Right lobe of liver (tissue), 6 donors: ENCODE measurements around the gene TRAPPC12. TPM values are rescaled to one million over a fixed set of nuclear protein-coding genes. Genes with fewer than 3 reads are reported as not detected.

Source experiments
- ATAC-seq, 4 donors: fragments of 200-7000 bp; cut with Tn5 transposase; one replicate each; pipeline ENCODE4 v1.9.1; 2020; ENCODE audit warnings: mild to moderate bottlenecking in 4 of 4, moderate library complexity in 4 of 4
- DNase-seq, 3 donors: peaks; one replicate each; pipeline ENCODE4 v3.0.0-alpha.2; 2020
- H3K27ac ChIP-seq, 3 donors: fragments of 200-600 bp; one replicate each; pipeline ENCODE4 v1.8.0; 2022
- H3K27me3 ChIP-seq, 2 donors: fragments of 200-600 bp; one replicate each; pipeline ENCODE4 v1.8.0; 2022
- H3K36me3 ChIP-seq, 4 donors: fragments of 200-600 bp; sonication (generic) in 1 of 4; one replicate each; pipeline versions ENCODE4 v1.5.1 to v1.8.0; 2017 to 2022; ENCODE audit warnings: control low read depth in 1 of 4
- H3K4me1 ChIP-seq, 4 donors: fragments of 200-600 bp; sonication (generic) in 1 of 4; one replicate each; pipeline versions ENCODE4 v1.5.1 to v1.8.0; 2017 to 2022; ENCODE audit warnings: control low read depth in 1 of 4
- H3K4me3 ChIP-seq, 3 donors: fragments of 200-600 bp; one replicate each; pipeline ENCODE4 v1.8.0; 2022
- H3K9me3 ChIP-seq, 4 donors: fragments of 200-600 bp; sonication (generic) in 1 of 4; one replicate each; pipeline versions ENCODE4 v1.5.1 to v1.8.0; 2017 to 2022; ENCODE audit warnings: control low read depth in 1 of 4
- POLR2A ChIP-seq: fragments of 450-650 bp; IDR thresholded peaks from one replicate; pipeline ENCODE4 v1.6.1; 2017; ENCODE audit warnings: antibody characterized with exemption, mild to moderate bottlenecking
- WGBS: methylation state at CpG from one replicate; pipeline ENCODE4 v1.1.6; 2018; ENCODE audit warnings: low coverage, low lambda C conversion rate; ENCODE audit not compliant: insufficient coverage; ENCODE audit errors: missing lambda C conversion rate; 5-methylcytosine and 5-hydroxymethylcytosine counted together
- intact Hi-C, 2 donors: fragments of 100-400 bp; cut with DNase I; formaldehyde crosslinking; loops; one replicate each; pipeline versions ENCODE4 v1.11.2 to v1.14.1; 2022
- total RNA-seq, 6 experiments: library from RNA; depleted of rRNA in 2 of 6; stranded (reverse); fragments of >200 nt in 2 of 6; fragmentation: NEBNext Ultra II Directional in 3 of 6; extraction: Animal tissue kit (Norgen Biotek cat#: 25700) in 3 of 6; gene quantifications; one replicate each; pipeline versions ENCODE4 v1.1.0 to v1.2.4, GENCODE V29; 2016 to 2023
- TF ChIP-seq, protein P1 (sequence below), 4 donors: fragments of 200-600 bp in 3 of 4; fragments of 450-650 bp in 1 of 4; IDR thresholded peaks; one replicate each; pipeline versions ENCODE4 v1.5.1 to v1.8.0; 2016 to 2022; ENCODE audit warnings: antibody characterized with exemption in 4 of 4, mild to moderate bottlenecking in 2 of 4
- donor health status: DM: no; HTN: yes; CAD: no.
- donor health status: DM: no; HTN: no; CAD: no.
- donor health status: DM: no; HTN: no; CAD: no.
- donor health status: DM: no; HTN: yes; CAD: no.
- donor health status: DM: no; HTN: yes; CAD: no.

TRAPPC12 gene
- total RNA-seq, 6 experiments from 2014 or later = 39.2 to 92.4 (median 47.8) TPM

DNA sequence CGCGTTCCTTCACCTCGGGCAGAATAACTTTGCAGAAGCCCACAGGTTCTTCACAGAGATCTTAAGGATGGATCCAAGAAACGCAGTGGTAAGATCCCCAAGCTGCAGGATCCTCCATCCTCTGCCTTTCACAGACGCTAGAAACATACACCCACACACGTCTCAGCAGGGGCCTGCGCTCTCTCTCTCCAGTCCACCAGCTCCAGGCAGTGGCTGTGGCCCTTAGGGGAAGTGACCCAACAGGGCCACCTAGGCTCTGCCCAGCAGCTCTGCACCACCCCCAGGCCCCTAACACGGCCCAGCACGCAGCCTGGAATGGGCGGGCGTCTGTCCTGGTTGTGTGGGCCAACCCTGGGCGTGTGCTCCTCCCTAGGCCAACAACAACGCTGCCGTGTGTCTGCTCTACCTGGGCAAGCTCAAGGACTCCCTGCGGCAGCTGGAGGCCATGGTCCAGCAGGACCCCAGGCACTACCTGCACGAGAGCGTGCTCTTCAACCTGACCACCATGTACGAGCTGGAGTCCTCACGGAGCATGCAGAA is 99.4 kb downstream of the TRAPPC12 start:
- no peaks in the 10 kb centered on the region for H3K27me3 ChIP-seq
- H3K36me3 ChIP-seq = peaks cover 0 to 9% (median 3%) of the 10 kb centered on the region in 4 donors
- H3K4me1 ChIP-seq = peaks cover 0 to 13% (median 4%) of the 10 kb centered on the region in 4 donors
- DNase-seq (no peak), ATAC-seq (no peak)
- H3K4me3 ChIP-seq = no peak overlapping the region
- 100% methylated on average over 1 of the region's 19 CpGs for WGBS
- intact Hi-C loops = no loop called here
- no peaks in the 10 kb centered on the region for H3K9me3 ChIP-seq
- H3K27ac ChIP-seq = no peak overlapping the region
- no peak for TF ChIP-seq POLR2A
- TF ChIP-seq, protein P1, sequence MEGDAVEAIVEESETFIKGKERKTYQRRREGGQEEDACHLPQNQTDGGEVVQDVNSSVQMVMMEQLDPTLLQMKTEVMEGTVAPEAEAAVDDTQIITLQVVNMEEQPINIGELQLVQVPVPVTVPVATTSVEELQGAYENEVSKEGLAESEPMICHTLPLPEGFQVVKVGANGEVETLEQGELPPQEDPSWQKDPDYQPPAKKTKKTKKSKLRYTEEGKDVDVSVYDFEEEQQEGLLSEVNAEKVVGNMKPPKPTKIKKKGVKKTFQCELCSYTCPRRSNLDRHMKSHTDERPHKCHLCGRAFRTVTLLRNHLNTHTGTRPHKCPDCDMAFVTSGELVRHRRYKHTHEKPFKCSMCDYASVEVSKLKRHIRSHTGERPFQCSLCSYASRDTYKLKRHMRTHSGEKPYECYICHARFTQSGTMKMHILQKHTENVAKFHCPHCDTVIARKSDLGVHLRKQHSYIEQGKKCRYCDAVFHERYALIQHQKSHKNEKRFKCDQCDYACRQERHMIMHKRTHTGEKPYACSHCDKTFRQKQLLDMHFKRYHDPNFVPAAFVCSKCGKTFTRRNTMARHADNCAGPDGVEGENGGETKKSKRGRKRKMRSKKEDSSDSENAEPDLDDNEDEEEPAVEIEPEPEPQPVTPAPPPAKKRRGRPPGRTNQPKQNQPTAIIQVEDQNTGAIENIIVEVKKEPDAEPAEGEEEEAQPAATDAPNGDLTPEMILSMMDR (IDR thresholded peaks at IDR 0.05) = no peak

DNA sequence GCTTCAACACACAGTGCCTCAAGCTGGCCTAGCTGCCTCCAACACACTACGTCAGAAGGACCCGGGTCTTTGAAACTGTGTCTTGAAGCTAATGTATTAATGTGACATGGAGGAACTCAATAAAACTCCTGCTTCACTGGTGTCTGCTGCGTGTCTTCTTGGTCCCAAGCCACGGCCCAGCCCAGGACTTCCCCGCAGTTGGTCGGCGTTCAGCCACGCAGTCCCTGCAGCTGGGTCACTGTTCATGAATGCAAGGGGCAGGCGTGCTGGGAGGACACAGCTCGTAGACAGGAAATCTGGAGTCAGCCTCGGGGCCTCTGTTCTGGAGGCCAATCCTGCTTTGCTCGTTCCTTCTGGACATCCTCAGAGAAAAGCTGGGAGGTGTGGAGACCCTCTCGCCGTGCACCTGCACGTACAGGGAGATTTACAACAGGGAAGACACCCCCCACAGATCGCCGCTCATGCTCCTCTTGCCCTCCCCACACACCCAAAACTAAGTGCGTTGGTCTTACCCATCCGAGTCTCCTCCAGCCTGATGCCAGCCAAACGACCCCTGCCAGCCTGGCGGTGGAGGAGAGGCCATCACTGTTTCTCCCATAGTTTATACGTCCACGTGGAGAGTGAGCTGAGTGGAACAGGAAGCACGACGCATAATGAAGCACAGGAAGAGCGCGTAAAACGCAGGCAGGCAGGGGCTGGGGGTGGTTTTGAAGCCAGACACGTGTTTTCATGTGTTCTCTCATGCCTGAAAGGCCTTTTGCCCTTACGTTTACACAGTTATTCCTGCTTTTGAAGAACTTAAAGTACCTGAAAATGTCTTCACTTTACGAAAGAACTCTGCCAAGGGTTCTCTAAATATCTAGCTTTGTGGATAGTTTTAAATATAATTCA is 100.2 kb downstream of the TRAPPC12 start:
- intact Hi-C loops = no loop called here
- ATAC-seq (no peak), DNase-seq (no peak)
- Histone ChIP-seq H3K9me3 (no peaks in the 10 kb centered on the region), H3K4me1 (peaks cover 0 to 13% (median 4%) of the 10 kb centered on the region in 4 donors), H3K27ac (no peak overlapping the region), H3K36me3 (peaks cover 0 to 8% (median 3%) of the 10 kb centered on the region in 4 donors), H3K4me3 (no peak overlapping the region), H3K27me3 (no peaks in the 10 kb centered on the region)
- TF ChIP-seq POLR2A = no peak
- TF ChIP-seq, protein P1 (IDR thresholded peaks at IDR 0.05) = no peak
- 81% methylated on average over 15 of the region's 31 CpGs for WGBS

DNA sequence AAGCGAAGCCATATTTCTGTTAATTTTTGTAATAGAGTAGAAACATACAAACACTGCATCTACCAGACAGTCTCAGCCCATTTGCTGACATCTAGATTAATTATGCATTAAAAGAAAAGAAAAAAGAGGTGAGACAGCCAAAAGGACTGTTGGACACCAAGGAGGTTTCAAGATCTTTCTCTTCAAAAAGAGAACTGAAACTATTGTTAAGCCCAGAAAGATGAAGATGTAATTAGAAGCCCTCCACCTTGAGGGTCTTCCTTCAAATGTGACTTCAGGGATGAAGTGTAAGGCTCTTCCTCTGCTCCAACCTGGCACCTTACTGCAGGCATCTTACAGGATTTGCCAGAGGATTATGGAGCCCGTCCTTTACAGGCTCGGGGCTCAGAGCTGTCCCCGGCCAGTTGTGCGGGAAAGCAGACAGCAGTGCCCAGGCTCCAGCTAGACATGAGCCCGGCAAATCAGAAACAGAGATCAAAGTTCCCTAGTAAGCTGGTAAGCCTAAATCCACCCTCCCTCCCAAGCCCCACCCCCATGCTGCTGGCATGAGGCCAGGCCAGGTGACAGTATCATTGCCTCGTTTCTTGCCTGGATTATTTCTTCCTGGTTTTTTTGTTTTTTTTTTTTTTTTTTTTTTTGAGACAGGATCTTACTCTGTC is 101.0 kb downstream of the TRAPPC12 start:
- DNase-seq (peak; percentile 87 to 91 (median 91)), ATAC-seq (peak; percentile 84 to 98 (median 94))
- no peak overlapping the region for H3K27ac ChIP-seq
- intact Hi-C loops = no loop called here
- WGBS = 25% methylated on average over 4 of the region's 7 CpGs
- H3K36me3 ChIP-seq = peaks cover 0 to 8% (median 3%) of the 10 kb centered on the region in 4 donors
- H3K4me3 ChIP-seq = no peak overlapping the region
- H3K27me3 ChIP-seq = no peaks in the 10 kb centered on the region
- H3K9me3 ChIP-seq = no peaks in the 10 kb centered on the region
- peaks cover 0 to 13% (median 4%) of the 10 kb centered on the region in 4 donors for H3K4me1 ChIP-seq
- no peak for TF ChIP-seq POLR2A
- TF ChIP-seq, protein P1 (IDR thresholded peaks at IDR 0.05) = no peak

DNA sequence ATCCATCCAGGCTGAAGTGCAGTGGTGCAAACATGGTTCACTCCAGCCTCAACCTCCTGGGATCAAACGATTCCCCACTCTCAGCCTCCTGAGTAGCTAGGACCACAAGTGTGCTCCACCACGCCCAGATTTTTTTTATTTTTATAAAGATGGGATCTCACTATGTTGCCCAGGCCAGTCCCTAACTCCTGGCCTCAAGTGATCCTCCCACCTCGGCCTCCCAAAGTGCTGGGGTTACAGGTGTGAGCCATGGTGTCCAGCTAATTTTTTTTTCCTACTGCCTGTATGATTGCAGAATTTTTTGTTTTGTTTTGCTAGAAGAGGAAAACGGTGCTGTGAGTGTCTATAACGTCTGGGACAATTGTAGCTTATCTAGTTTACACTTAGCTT is 101.5 kb downstream of the TRAPPC12 start:
- H3K4me3 ChIP-seq = no peak overlapping the region
- H3K27ac ChIP-seq = no peak overlapping the region
- TF ChIP-seq, protein P1 (IDR thresholded peaks at IDR 0.05) = no peak
- TF ChIP-seq POLR2A = no peak
- H3K36me3 ChIP-seq = peaks cover 0 to 8% (median 3%) of the 10 kb centered on the region in 4 donors
- no peak for DNase-seq
- intact Hi-C loops = no loop called here
- no peaks in the 10 kb centered on the region for H3K9me3 ChIP-seq
- ATAC-seq = no peak
- 69% methylated on average over 5 of the region's 5 CpGs for WGBS
- H3K27me3 ChIP-seq = no peaks in the 10 kb centered on the region
- H3K4me1 ChIP-seq = peaks cover 0 to 13% (median 4%) of the 10 kb centered on the region in 4 donors
